ENCODE data around the gene MACROD1.

- TF ChIP-seq POLR2AphosphoS5 (IDR thresholded peaks at IDR 0.05) (no peak), CTCF (IDR thresholded peaks at IDR 0.05) (peak in 1 of 4 experiments; percentile 11), POLR2A (IDR thresholded peaks at IDR 0.05) (no peak)
Observed at GRCh38 chr11:64138398-64138797, 27.5 kb downstream of the MACROD1 start.

Measured in prostate gland (tissue), 2 donors.